ENCODE measurements around the gene RASIP1.
"Not testable (repeated sequence)": the region's sequence is repeated elsewhere in the genome, so short reads cannot be mapped to it uniquely, and the experiment has no call there.

Gene RASIP1

GRCh38 chr19:48772503-48772953 lies 32.1 kb upstream of the RASIP1 start:
- no peak for DNase-seq (ENCODE audit: low read depth)
- H3K4me3 ChIP-seq (ENCODE audit: low read length) = no peak overlapping the region
- no peak for TF ChIP-seq CTCF (IDR thresholded peaks at IDR 0.05; ENCODE audit: insufficient read depth, low read depth, low read length, missing control alignments)

DNA sequence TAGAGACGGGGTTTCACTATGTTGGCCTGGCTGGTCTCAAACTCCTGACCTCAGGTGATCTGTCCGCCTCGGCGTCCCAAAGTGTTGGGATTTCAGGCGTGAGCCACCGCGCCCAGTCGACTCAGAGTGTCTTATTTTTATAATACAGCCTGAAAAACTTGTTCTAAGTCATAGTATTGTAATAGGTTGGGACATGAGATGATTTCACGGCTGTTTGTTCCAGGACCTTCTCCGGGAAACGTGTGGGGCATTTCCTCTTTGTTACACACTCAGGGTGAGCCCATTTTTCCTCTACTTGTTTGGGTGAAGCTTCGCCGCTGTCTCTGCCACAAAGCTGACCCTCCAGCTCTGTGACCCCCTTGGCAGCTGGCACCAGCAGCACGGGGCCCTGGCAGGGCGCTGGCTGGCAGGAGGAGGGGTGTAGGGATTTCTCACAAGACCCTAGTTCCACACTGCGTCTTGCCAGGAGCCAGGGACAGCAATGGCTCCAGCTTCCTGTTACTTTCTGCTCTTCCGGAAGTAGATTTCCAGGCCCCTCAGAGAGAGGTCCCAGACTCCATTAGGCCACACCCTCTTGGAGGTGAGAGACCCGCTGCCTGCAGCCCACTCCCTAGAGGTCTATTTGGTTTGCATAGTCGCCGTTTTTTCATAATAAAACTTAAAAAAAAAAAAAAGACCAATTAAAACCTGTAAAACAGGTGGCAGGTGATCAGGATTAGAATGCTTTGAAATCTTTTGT lies 30.5 kb upstream of the RASIP1 start:
- no peak for TF ChIP-seq CTCF (IDR thresholded peaks at IDR 0.05; ENCODE audit: insufficient read depth, low read depth, low read length, missing control alignments)
- H3K4me3 ChIP-seq (ENCODE audit: low read length) = no peak overlapping the region
- peak; percentile 82 for DNase-seq (ENCODE audit: low read depth)

- DNase-seq (ENCODE audit: low read depth) = peak; percentile 73
- no peak for TF ChIP-seq CTCF (IDR thresholded peaks at IDR 0.05; ENCODE audit: insufficient read depth, low read depth, low read length, missing control alignments)
- no peak overlapping the region for H3K4me3 ChIP-seq (ENCODE audit: low read length)
Observed at GRCh38 chr19:48770266-48770665, 29.9 kb upstream of the RASIP1 start.

DNA sequence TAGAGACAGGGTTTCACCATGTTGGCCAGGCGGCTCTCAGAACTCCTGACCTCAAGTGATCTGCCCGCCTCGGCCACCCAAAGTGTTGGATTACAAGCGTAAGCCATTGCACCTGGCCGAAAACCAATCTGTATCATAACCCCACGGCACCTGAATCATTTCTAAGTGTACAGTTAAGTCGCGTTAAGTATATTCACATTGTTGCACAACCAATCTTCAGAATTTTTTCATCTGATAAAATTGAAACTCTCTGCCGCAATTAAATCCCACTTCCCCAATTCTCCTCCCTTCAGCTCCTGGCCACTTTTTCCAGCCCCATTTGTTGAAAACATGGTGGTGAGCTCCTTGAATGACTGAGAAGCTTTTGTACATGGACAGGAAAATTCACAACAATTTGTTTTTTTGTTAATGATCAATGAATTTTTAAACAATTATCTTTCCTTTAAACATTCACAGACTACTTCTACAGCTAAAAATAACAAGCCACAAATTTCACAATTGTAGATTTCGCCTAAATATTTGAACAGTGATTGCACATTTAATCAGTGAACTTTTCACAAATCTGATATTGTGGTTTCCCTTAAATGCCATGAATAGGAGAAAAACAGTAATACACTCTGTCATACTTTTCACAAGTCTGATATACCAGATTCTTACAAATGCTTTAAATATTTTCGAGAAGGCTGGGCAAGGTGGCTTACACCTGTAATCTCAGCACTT lies 28.7 kb upstream of the RASIP1 start:
- no peak for DNase-seq (ENCODE audit: low read depth)
- H3K4me3 ChIP-seq (ENCODE audit: low read length) = no peak overlapping the region
- no peak for TF ChIP-seq CTCF (IDR thresholded peaks at IDR 0.05; ENCODE audit: insufficient read depth, low read depth, low read length, missing control alignments)

GRCh38 chr19:48768171-48768753 lies 27.9 kb upstream of the RASIP1 start:
- not testable (repeated sequence) for DNase-seq (ENCODE audit: low read depth)

DNA sequence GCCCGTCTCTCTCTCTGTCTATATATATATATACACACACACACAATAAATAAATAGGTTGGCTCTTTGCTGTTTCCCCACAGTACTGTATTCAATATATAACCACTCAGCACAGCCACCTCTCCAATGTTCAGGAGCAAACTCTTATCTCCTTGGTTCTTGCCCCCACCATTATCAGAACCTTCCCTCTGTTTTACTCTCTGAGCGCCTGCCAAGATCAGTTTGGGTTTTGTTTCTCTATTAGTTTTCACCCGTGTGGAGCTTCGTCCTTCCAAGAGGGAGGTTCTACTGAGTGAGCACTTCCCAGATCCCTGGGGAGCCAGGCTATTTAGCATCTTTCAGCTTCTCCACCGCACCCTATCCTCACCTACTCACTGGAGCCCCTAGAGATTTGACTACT lies 25.4 kb upstream of the RASIP1 start:
- H3K4me3 ChIP-seq (ENCODE audit: low read length); DNase-seq (ENCODE audit: low read depth): not testable (repeated sequence)

More at GRCh38 chr19:48768171-48768753, 27.9 kb upstream of the RASIP1 start:
- not testable (repeated sequence) for H3K4me3 ChIP-seq (ENCODE audit: low read length)

- TF ChIP-seq CTCF (IDR thresholded peaks at IDR 0.05; ENCODE audit: insufficient read depth, low read depth, low read length, missing control alignments) = no peak
- no peak overlapping the region for H3K4me3 ChIP-seq (ENCODE audit: low read length)
- peak; percentile 36 for DNase-seq (ENCODE audit: low read depth)
Observed at GRCh38 chr19:48760504-48761205, 20.2 kb upstream of the RASIP1 start.

Data from epithelial cell of esophagus (primary cell).